COLO668 (cell line): ENCODE measurements around the gene MMP27.
"Not testable (repeated sequence)": the region's sequence is repeated elsewhere in the genome, so short reads cannot be mapped to it uniquely, and the experiment has no call there.

Source experiments
- DNase-seq: peaks from one replicate; lab custom pipeline; 2025; ENCODE audit not compliant: unreplicated experiment; lab: John Stamatoyannopoulos, UW

Gene MMP27, protein sequence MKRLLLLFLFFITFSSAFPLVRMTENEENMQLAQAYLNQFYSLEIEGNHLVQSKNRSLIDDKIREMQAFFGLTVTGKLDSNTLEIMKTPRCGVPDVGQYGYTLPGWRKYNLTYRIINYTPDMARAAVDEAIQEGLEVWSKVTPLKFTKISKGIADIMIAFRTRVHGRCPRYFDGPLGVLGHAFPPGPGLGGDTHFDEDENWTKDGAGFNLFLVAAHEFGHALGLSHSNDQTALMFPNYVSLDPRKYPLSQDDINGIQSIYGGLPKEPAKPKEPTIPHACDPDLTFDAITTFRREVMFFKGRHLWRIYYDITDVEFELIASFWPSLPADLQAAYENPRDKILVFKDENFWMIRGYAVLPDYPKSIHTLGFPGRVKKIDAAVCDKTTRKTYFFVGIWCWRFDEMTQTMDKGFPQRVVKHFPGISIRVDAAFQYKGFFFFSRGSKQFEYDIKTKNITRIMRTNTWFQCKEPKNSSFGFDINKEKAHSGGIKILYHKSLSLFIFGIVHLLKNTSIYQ

DNA sequence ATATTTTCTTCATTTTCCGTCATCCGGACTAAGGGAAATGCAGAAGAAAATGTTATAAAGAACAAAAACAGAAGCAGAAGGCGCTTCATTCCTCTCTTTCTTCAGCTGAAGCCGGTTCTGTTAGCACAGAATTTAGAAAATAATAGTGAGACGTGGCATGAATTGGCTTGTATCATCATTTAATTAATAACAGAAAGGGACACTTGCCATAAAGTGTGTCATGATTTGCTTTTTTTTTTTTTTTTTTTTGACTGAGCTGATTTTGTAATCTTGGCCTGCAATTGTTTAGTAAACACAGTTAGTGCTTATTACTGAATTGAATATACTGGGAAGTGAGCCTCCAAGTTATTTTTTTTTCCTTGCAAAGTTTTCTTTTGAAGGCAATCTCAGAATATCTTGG lies at the start of gene MMP27:
TSS of gene MMP27 (minus strand) at position 144 of the 400 bp plus-strand sequence. CDS start at position 89, 55 bp downstream.
- no peak for DNase-seq

DNA sequence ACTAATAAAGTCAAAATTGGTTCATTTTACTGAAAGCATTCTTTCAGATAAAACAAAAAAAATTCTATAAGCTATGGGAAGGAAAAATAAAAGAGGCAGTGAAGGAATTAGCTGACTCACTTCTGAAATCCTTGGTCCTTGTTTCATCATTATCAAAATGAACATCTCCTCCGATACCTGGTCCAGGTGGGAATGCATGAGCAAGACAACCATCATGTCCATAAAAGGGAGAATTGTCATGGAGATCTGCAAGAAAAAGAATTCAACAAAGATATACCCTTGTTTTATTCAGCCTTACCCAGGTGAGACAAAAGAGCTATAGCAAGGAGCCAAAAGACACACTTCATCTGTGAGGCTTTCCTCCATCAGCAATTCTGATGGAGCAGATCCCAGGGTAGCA lies 47.7 kb upstream of the MMP27 start:
- no peak for DNase-seq

DNA sequence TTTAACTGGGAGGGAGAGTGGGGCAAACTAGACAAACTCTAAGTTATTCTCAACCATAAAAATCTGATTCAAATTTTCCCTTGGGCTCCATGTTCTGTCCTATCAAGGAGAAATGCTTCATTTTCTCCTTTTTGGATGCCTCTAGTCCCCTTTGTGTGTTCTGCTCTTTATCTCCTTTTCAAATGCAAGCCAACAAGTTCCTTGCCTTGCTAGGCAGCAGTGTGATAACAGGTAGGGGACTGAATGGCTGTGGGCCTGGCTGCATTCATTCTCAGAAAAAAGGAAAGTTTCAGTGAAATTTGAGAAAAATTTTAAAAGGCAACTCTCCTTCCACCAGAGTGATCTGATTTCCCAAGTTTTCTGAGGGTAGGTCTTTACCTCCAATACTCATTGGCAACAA lies 46.1 kb upstream of the MMP27 start:
- no peak for DNase-seq

DNA sequence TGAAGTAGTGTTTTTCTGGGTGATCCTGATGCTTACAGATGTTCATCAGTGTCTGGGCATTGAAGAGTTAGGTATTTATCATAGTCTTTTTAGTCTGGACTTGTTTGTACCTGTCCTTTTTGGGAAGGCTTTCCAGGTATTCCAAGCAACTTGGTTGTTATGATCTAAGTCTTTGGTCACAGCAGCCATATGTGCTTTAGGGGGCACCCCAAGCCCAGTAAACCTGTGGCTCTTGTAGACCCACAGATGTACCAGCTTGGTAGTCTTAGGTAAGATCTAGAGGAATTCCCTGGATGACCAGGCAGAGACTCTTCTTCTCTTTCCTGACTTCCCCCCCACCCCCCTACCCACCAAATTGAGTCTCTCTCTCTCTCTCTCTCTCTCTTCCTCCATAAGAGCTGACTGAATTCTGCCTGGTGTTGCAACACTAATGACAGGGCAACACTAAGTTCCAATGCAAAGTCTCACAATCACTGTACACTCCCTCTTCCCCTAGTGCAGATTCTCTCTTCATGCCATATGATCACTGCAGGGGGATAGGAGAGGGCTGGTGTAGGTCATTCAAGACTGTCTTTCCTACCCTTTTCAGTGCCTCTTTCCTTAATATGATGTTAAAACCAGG lies 43.6 kb upstream of the MMP27 start:
- DNase-seq = no peak

DNA sequence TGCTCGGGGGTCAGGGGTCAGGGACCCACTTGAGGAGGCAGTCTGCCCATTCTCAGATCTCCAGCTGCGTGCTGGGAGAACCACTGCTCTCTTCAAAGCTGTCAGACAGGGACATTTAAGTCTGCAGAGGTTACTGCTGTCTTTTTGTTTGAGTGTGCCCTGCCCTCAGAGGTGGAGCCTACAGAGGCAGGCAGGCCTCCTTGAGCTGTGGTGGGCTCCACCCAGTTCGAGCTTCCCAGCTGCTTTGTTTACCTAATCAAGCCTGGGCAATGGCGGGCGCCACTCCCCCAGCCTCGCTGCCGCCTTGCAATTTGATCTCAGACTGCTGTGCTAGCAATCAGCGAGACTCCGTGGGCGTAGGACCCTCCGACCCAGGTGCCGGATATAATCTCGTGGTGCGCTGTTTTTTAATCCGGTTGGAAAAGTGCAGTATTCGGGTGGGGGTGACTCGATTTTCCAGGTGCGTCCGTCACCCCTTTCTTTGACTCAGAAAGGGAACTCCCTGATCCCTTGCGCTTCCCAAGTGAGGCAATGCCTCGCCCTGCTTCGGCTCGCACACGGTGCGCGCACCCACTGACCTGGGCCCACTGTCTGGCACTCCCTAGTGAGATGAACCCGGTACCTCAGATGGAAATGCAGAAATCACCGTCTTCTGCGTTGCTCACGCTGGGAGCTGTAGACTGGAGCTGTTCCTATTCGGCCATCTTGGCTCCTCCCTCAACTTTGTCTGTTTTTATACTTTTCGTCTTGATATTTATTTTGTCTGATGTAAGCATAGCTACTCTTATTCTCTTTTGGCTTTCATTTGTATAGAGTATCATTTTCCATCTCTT lies 41.4 kb upstream of the MMP27 start:
- DNase-seq = peak; percentile 20

DNA sequence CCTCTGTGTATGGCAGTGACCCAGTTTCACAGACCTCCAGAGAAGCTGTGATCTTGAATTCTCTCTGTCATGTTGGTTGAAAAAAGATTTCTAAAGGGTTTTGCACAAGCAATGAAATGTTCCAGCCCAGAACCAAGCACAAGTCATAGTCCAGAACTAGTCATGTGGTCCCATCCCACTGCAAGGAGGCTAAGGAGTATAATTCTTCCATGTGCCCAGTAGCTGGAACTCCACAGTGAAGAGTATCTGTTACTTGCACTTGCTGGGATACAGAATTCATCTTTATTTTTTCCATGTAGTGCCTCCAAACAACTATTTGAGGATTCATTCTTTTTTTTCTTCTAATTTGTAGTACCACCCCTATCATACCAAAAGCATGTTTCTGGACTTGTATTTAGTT lies 29.1 kb upstream of the MMP27 start:
- no peak for DNase-seq

DNA sequence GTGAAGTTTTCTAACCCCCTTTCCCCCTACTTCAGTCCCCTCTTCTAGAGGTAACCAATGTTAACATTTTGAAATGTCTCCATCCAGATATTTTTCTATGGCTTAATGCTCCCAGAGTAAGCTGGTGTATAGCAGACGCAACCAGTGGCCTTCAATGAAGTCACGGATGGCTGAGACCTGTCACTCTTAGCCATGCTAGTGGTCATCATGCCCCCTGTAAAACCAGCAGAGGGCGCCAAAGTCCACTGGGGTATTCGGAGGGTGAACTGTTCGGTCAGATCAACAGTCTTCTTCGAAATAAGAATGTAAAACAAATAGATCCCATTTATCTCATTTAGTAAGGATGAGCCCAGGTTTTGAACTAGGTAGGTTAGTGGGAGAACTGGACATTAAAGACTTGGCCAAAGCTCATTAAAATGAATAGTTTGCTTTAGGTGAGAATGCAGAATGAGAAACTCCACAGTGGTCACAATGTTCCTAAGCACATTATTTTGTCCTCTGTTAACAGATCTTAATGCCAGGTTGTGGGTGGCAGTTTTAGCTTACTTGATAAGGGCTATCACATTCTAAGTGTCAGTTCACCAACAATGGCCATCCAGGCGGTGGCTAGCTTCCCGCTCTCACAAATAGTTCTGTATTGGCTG lies 27.8 kb upstream of the MMP27 start:
- peak; percentile 77 for DNase-seq

DNA sequence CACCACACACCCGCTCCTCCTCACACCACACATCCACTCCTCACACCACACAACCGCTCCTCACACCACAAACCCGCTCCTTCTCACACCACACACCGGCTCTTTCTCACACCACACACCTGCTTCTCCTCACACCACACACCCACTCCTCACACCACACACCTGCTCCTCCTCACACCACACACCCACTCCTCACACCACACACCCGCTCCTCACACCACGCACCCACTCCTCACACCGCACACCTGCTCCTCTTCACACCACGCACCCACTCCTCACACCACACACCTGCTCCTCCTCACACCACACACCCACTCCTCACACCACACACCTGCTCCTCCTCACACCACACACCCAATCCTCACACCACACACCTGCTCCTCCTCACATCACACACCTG lies 25.4 kb upstream of the MMP27 start:
- not testable (repeated sequence) for DNase-seq

DNA sequence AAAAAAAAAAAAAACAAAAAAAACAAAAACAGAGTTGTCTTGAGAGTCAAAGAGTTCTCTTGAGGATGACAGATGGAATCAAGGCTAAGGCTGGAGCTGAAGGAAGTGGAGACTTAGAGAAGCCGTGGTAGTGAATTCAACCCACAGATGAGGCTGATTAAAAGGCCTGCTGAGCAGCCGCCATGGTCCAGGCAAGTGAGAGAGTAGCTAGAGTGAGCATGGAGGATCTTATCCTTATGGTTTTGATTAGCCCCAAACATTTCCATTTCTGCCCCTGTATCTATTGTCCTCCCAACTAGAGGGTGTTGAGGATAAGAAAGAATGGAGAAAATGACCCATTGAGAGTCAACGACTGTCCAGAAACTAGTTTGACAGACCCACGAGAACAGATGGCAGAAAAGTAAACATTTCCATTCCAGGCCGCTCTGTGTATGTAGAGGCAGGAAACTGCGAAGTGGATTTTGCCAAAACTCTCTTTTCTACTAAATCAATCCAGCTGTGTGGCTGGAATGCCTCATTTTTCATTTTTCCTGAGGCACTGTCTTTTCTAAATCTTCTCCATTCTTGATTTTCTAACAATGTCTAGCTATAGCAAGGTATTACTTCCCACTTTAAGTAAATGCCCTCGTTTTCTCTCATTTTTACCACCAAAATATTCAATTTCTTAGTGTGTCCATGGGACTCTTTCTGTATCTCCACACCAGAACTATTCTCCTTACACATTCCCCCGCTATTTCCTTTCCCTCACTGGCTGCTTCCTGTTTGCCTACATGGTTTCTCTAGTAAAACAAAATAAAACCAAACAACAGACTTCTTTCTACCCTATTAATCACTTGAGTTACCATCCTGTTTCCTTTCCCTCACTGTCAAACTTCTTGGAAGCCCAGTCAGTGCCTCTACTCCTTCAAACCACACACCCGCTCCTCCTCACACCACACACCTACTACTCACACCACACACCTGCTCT lies 24.6 kb upstream of the MMP27 start:
- no peak for DNase-seq

DNA sequence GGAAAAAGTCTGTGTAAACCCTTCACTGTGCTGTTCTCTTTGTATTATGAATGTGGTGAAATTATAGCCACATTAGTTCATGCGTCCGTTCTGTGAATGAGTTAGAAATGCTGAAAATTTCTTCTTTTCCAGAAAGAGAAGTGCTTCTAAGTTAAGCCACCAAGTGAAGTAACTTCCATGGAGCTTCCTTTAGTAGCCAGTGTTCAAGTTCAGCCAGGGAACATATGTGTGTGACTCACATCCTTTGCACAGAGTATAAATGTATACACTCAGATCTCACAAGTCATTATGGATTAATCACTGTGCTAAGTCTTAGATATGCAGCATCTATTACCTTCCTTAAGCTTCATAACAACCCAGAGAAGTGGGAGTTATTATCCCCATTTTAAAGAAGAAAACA lies 22.3 kb upstream of the MMP27 start:
- DNase-seq = no peak

DNA sequence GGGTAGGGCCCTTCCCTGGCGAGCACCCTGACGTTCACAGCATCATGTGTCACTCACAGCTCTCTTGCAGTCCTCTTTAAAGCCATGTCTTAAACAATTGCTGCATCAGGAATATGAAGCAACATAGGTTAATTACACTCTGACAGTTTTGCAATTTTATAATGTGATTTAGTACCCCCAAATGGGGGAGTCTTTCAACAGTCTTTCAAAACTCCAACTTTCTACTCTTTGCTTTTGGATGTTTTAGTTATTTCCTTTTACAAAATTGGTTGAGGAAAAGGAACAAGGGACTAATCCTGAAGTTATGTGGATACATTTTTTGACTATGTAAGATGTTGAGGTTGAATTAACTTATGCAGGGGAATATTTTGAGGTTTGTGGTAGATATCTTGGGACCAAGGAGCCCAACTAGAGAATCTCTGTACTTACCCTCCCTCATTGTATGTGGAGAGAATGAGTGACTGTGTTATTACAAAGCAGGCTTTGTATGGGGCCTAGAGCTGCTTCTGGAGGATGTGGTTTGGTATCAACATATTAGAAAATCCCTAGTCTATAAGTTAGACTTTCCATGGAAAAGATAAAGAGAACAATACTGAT lies 19.4 kb upstream of the MMP27 start, which contains the start of gene MMP8:
TSS of gene MMP8 (minus strand) at position 51 of the 597 bp plus-strand sequence. CDS start 99 bp downstream, outside the sequence.
- no peak for DNase-seq

DNA sequence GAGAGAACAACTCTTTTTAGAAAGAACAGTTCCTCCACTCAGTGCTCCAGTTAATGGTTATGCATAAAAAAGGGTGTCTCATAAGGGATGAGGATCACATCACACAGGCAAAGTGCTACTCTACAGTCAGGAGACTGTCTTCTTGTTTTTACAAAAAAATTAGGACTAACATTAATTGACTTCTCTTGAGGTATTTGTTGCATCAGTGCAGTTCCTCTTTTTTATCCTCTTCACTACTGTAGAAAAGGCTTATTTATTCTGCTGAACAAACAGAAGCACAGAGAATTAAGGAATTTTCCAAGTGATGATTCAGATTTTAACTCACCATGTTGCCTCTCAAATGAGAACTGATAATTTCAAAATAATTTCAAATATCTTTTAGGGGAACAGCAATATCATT lies 17.3 kb upstream of the MMP27 start:
- DNase-seq = no peak

DNA sequence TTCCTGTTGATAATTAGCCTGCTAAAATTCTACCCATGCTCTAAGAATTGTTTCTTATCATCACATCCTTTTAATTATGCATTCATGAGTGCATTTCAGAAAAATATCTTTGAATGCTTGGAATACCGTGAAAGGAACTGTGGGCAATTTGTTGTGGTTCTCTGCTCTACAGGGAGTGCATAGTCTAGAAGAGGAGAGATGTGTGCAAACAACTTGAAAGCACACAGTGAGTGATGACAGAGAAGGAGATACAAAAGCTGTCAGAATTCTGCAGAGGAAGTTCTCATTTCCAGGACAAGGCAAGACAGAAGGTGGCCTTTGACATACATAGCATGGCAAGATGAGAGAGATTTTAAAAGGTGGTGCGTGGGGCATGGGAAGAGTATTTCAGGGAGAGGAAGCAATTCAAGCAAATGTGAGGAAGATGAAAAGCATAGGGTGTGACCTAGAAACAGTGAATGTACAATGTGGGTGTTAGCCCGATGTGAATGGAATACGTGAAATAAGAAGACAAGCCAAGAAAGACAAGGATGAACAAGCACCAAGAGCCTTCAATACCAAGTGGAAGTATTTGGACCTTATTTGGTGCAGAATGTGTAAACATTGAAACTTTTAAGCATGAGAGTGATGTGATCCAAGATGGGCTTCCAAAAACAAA lies 14.2 kb upstream of the MMP27 start:
- no peak for DNase-seq

DNA sequence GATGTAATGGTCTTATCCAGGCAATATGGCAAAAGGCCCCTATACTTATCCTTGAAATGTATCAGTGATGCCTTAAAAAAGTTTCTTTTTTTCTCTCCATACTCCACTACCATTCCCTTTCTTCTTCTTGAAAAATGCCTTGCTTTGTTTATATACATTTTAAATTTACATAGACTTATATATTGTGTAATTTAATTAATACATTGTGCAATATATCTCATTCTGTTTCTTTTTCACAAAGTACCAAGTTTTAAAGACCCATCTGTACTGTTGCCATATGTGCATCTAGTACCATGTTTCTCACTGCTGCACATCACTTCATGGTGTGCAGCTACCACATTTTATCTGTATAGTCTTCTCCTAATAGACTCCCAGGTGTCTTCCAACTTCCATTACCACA lies 11.7 kb upstream of the MMP27 start:
- DNase-seq = no peak

DNA sequence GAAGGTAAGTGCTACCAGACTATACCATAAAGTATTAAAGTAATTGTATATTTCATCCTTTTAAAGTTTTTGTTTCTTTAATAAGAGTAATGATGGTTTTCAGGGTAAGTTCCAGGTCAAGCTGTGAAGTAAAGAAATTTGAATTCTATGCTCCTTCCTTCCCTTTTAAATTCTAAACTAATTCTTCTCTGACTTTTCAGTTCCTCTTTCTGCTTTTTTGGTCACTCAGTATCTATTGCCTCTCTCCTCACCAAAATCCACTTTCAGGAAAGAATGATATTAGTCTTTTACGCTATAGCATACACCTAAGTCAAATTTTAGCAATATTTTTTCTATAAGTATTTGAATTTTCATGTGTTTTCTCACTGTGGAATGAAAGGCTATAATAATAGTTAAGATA lies 11.0 kb upstream of the MMP27 start:
- no peak for DNase-seq

DNA sequence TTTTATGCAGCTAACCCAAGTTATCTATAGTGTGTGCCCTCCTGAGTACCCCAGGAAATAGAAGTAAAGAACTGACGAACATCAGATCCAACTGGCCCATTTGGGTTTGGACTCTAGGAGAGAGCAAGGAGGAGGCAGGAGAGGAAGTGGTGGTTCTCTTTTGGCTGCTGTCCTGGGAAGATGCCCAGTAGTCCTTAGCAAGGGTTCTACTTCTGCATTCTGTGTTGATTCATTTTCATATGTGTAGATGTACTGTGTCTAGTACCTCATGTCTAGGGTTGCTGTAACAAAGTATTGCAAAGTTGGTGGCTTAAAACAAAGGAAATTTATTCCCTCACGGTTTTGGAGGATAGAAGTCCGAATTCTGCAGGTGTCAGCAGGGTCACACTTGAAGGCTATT lies 6.6 kb upstream of the MMP27 start:
- DNase-seq = no peak

DNA sequence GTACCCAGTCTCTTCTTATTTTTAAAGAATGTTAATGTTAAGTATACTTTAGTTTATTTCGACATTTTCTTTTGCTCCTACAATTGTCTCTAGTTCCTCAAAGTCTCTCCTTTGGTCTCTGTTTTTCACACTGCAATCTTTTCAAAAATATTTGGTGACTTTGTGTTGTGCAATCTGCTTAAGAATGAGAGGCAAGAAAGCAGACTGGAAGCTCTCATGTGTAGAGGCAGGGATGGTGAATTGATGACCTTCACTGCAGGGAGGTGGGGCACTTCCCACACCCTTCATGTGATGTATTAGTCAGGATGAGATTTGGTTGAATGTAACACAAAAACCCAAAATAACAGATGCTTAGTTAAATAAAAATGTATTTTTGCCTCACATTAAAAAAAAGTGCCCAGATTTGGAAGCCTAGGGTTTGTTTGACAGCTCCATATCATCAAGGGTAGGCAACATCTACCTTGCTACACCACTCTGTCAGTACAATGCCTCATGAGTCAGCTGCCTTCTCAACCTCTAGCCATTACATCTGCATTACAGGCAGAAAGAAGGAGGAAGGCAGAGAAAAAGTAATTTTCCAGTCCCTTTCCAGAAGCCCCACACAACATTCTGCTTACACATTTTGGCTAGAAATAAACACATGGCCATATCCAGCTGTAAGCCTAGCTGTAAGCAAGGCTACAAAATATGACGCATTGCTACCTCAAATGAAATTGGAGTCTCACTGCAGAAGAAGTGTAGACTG lies 3.8 kb upstream of the MMP27 start:
- DNase-seq = no peak

DNA sequence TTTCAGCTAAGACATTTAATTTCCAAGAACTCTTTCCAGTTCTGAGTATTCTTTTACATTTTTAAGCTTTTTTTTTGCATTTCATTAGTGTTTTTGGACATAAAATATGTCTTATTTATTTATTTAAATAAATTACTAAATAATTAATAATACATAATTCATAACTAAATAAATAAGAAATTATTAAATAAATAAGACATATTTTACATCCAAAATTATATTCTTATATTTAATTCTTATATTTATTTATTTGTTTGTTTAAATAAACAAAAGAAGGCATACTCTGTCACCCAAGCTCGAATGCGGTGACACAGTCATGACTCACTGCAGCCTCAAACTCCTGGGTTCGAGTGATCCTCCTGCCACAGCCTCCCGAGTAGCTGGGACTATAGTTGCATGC lies 3.1 kb upstream of the MMP27 start:
- no peak for DNase-seq
